HL-60 (cell line): ENCODE data around the gene TRAF7.

Experiments
- DNase-seq, 2 experiments: peaks; one replicate each; pipeline ENCODE4 v3.0.0-alpha.2; 2010 to 2020; ENCODE audit warnings: low read depth in 1 of 2, low spot score in 1 of 2
- H3K27ac ChIP-seq: fragments of 250-450 bp; sonication (Bioruptor Pico); replicated peaks from 2 replicates; pipeline ENCODE4 v1.5.1; 2020; ENCODE audit warnings: mild to moderate bottlenecking, moderate library complexity
- H3K27me3 ChIP-seq: fragments of 250-450 bp; sonication (Bioruptor Pico); 2 replicates; pipeline ENCODE4 v1.5.1; 2021; ENCODE audit warnings: mild to moderate bottlenecking, moderate library complexity; ENCODE audit not compliant: insufficient read depth, poor library complexity, severe bottlenecking
- H3K4me3 ChIP-seq: replicated peaks from 2 replicates; pipeline ENCODE4 v1.5.1; 2011; ENCODE audit warnings: mild to moderate bottlenecking, control low read depth, low read length; ENCODE audit not compliant: insufficient read depth
- GABPA ChIP-seq: IDR thresholded peaks from 2 replicates; pipeline ENCODE4 v1.6.1; 2012; ENCODE audit warnings: low read depth
- POLR2AphosphoS5 ChIP-seq: IDR thresholded peaks from 2 replicates; pipeline ENCODE4 v1.6.1; 2012; ENCODE audit warnings: low read depth
- SPI1 ChIP-seq: IDR thresholded peaks from 2 replicates; pipeline ENCODE4 v1.6.1; 2012; ENCODE audit warnings: low read depth, mild to moderate bottlenecking, borderline replicate concordance
- TF ChIP-seq, protein P1 (sequence below): IDR thresholded peaks from one replicate; pipeline ENCODE4 v1.5.1; 2011; ENCODE audit warnings: low read length, control low read depth, inconsistent platforms; ENCODE audit not compliant: insufficient read depth
- TF ChIP-seq, protein P2 (sequence below): IDR thresholded peaks from 2 replicates; pipeline ENCODE4 v1.6.1; 2012; ENCODE audit warnings: low read depth; ENCODE audit not compliant: insufficient replicate concordance

The TRAF7 gene

DNA sequence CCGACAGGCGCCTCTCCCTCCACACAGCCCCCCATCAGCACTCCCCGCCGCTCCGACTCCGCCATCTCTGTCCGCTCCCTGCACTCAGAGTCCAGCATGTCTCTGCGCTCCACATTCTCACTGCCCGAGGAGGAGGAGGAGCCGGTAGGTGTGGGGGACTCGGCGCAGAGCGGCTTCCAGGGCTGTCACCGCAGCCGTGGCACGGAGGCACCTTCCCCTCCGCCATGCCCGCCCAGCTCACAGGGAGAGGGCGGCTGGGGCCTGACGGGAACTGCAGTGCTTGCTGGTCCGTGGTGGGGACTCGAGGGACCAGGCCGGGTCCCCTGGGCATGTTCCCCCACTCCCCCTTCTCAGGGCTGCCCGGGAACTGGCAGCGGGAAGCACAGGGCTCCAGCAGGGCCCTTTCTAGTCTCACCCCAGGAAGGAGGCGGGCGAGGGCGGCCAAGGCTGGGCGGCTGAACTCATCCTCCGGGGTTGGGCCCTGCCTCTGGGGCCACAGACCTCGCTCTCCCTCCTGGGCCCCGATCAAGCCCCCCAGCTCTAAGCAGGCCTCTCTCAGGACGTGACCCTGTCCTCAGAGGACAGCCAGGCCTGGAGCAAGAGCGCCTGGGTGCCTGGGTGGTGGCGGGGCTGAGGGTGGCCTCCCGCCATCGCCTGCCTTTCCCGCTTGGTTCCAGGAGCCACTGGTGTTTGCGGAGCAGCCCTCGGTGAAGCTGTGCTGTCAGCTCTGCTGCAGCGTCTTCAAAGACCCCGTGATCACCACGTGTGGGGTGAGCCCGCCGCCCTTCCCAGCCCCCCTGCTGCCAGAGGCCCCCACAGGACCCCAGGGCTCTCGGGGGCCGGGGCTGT is 15.2 kb downstream of the TRAF7 start:
- no peak for DNase-seq
- Histone ChIP-seq H3K27ac (no peak overlapping the region), H3K4me3 (no peak overlapping the region), H3K27me3 (no peaks in the 10 kb centered on the region)
- TF ChIP-seq, protein P1, sequence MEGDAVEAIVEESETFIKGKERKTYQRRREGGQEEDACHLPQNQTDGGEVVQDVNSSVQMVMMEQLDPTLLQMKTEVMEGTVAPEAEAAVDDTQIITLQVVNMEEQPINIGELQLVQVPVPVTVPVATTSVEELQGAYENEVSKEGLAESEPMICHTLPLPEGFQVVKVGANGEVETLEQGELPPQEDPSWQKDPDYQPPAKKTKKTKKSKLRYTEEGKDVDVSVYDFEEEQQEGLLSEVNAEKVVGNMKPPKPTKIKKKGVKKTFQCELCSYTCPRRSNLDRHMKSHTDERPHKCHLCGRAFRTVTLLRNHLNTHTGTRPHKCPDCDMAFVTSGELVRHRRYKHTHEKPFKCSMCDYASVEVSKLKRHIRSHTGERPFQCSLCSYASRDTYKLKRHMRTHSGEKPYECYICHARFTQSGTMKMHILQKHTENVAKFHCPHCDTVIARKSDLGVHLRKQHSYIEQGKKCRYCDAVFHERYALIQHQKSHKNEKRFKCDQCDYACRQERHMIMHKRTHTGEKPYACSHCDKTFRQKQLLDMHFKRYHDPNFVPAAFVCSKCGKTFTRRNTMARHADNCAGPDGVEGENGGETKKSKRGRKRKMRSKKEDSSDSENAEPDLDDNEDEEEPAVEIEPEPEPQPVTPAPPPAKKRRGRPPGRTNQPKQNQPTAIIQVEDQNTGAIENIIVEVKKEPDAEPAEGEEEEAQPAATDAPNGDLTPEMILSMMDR = no peak
- no peak for TF ChIP-seq SPI1
- no peak for TF ChIP-seq GABPA
- no peak for TF ChIP-seq POLR2AphosphoS5

DNA sequence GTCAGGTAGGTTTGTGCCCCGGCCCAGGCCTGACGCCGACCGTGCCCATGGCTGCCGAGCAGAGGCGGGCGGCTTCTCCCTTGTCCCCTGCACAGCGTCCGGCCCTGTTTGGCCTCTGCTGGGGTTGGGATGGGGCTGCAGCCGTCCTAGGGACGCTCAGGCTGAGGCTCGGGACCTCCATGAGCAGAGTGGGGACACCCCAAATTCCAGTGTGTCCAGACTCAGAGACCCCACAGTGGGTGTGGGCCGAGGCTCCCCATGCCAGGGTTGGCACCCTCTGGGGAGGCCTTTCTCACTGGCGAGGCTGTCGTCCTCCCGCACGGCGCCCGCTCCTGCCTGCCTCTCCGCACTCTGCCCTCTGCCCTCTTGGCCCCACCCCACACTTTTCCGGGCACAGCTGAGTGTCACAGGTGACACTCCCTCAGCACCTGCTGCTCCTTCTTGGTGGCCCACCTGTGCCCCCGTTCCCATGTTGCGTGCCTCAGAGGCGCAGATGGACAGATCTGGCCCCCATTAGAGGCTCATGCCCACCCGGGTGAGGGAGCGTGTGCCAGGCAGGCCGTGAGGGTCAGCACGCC is 16.1 kb downstream of the TRAF7 start:
- no peak overlapping the region for H3K4me3 ChIP-seq
- DNase-seq = no peak
- no peaks in the 10 kb centered on the region for H3K27me3 ChIP-seq
- TF ChIP-seq, protein P2, sequence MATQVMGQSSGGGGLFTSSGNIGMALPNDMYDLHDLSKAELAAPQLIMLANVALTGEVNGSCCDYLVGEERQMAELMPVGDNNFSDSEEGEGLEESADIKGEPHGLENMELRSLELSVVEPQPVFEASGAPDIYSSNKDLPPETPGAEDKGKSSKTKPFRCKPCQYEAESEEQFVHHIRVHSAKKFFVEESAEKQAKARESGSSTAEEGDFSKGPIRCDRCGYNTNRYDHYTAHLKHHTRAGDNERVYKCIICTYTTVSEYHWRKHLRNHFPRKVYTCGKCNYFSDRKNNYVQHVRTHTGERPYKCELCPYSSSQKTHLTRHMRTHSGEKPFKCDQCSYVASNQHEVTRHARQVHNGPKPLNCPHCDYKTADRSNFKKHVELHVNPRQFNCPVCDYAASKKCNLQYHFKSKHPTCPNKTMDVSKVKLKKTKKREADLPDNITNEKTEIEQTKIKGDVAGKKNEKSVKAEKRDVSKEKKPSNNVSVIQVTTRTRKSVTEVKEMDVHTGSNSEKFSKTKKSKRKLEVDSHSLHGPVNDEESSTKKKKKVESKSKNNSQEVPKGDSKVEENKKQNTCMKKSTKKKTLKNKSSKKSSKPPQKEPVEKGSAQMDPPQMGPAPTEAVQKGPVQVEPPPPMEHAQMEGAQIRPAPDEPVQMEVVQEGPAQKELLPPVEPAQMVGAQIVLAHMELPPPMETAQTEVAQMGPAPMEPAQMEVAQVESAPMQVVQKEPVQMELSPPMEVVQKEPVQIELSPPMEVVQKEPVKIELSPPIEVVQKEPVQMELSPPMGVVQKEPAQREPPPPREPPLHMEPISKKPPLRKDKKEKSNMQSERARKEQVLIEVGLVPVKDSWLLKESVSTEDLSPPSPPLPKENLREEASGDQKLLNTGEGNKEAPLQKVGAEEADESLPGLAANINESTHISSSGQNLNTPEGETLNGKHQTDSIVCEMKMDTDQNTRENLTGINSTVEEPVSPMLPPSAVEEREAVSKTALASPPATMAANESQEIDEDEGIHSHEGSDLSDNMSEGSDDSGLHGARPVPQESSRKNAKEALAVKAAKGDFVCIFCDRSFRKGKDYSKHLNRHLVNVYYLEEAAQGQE = no peak
- TF ChIP-seq POLR2AphosphoS5 = no peak; the same call in 1 of the 2 replicates
- TF ChIP-seq, protein P1 = no peak
- TF ChIP-seq GABPA = no peak
- no peak for TF ChIP-seq SPI1
- H3K27ac ChIP-seq = no peak overlapping the region

DNA sequence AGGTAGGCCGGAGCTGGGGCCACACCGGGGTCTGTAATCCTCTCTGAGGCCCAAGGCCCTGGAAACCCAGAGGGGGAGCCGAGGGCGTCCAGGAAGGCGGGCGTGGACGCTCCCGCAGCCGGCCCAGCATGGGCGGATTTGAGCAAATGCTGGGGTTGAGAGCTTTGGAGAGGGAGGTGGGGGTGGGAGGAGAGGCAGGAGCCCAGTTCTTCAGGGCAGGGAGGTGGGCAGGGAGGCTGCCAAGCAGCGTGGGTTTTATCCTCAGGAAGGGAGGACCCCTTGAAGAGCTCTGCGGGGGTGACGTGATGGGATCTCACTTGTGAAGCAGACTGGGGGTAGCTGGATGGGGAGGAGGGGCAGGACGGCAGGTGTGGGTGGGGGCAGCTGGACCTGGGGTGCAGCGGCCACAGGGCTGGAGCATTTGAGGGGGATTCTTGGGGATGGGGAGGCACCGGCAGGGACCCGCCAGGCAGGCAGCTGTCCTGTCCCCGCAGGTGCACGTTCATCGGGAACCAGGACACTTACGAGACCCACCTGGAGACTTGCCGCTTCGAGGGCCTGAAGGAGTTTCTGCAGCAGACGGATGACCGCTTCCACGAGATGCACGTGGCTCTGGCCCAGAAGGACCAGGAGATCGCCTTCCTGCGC is 17.2 kb downstream of the TRAF7 start:
- DNase-seq = no peak
- no peak overlapping the region for H3K4me3 ChIP-seq
- TF ChIP-seq POLR2AphosphoS5 (no peak), SPI1 (no peak), GABPA (no peak)
- TF ChIP-seq, protein P1 = no peak
- TF ChIP-seq, protein P2 = no peak
- H3K27ac ChIP-seq = no peak overlapping the region
- no peaks in the 10 kb centered on the region for H3K27me3 ChIP-seq
